Ectodermal cell (in vitro differentiated cells): ENCODE data around the gene STARD4.

Experiments used
- H3K27ac ChIP-seq: 2 replicates; pipeline ENCODE4 v1.7.0; 2013; ENCODE audit warnings: mild to moderate bottlenecking, low read depth, low read length; ENCODE audit not compliant: insufficient read depth, poor library complexity, severe bottlenecking
- H3K27me3 ChIP-seq: 2 replicates; pipeline ENCODE4 v1.7.0; 2013; ENCODE audit warnings: mild to moderate bottlenecking, low read length; ENCODE audit not compliant: insufficient read depth, control insufficient read depth, poor library complexity, severe bottlenecking
- H3K36me3 ChIP-seq: one replicate; pipeline ENCODE4 v1.7.0; 2013; ENCODE audit warnings: low read length; ENCODE audit not compliant: control insufficient read depth, insufficient read depth
- H3K4me1 ChIP-seq: one replicate; pipeline ENCODE4 v1.7.0; 2013; ENCODE audit warnings: low read length; ENCODE audit not compliant: control insufficient read depth, insufficient read depth
- H3K4me3 ChIP-seq: 2 replicates; pipeline ENCODE4 v1.7.0; 2013; ENCODE audit warnings: low read depth, low read length, control low read depth; ENCODE audit not compliant: insufficient read depth
- H3K9me3 ChIP-seq: 2 replicates; pipeline ENCODE4 v1.7.0; 2013; ENCODE audit warnings: mild to moderate bottlenecking, low read length, moderate library complexity; ENCODE audit not compliant: control insufficient read depth
- WGBS, 2 experiments: methylation state at CpG; one replicate each; pipeline ENCODE4 v1.1.7; 2013; ENCODE audit warnings: missing lambda C conversion rate in 2 of 2; 5-methylcytosine and 5-hydroxymethylcytosine counted together

The STARD4 gene

DNA sequence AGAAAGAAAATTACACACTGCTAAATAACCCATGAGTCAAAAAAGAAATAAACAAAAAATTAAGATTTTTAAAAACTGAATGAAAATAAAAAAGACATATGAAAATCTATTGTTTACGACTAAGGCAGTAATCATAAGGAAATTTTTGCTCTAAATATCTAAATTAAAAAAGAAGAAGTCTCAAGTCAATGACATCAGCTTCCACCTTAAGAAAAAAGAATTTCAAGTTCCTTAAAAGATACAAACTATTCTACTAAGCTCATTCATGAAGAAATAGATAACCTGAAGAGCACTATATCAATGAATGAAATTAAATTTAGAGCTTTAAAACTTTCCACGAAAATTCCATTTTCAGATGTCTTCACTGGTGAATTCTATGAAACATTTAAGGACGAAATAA is 15.7 kb upstream of the STARD4 start:
- Histone ChIP-seq H3K4me3 (no peak overlapping the region), H3K9me3 (no peaks in the 10 kb centered on the region), H3K36me3 (no peaks in the 10 kb centered on the region), H3K27me3 (no peaks in the 10 kb centered on the region), H3K4me1 (peaks cover 4% of the 10 kb centered on the region), H3K27ac (no peak overlapping the region)
- WGBS, 2 experiments: 88 to 92% methylated on average over 2 of the region's 3 CpGs

DNA sequence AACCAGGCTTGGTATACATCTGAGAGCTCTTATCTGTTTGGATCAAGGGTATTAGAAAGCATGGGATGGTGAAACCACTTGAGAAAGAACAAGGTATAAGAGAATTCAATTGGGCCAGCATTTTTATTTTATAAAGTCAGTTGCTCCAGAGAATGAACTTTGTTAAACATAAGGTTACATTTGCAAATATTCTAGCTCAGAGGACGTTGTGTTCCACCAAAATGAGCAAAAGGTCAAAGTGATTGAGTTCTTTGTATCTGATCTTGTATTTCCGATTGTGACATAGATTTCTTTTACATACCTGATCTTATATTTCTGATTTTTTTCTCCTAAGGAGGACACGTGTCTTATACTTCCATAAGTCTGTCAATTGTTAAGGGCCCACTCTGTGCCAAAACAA is 8.6 kb upstream of the STARD4 start:
- no peaks in the 10 kb centered on the region for H3K4me1 ChIP-seq
- no peak overlapping the region for H3K4me3 ChIP-seq
- 90 to 91% methylated on average over 2 to 3 of the region's 3 CpGs for WGBS, 2 experiments
- H3K27ac ChIP-seq: no peak overlapping the region
- H3K27me3 ChIP-seq: no peaks in the 10 kb centered on the region
- H3K9me3 ChIP-seq: no peaks in the 10 kb centered on the region
- no peaks in the 10 kb centered on the region for H3K36me3 ChIP-seq

DNA sequence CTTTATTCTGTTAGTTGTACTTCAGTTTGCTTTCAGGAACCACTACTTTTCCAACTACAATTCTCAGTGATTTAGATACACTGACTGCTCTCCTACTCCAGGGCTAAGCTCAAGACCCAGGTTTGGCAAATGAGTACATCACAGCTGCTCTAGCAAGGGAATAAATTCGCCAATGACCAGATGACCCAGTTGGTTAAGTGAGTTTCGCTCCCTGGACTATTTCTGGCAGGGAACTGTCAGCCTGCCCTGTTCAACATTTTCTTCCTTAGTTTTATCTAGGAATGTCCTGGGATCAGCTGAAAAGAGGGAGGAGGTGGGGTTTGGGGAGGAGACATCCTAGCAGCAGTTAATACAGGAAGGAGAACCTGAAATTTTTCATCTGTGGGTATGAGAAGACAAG is 6.4 kb upstream of the STARD4 start:
- 90 to 94% methylated on average over 2 of the region's 2 CpGs for WGBS, 2 experiments
- no peaks in the 10 kb centered on the region for H3K9me3 ChIP-seq
- no peaks in the 10 kb centered on the region for H3K27me3 ChIP-seq
- no peak overlapping the region for H3K27ac ChIP-seq
- peaks cover under 1% of the 10 kb centered on the region for H3K4me1 ChIP-seq
- H3K36me3 ChIP-seq: no peaks in the 10 kb centered on the region
- no peak overlapping the region for H3K4me3 ChIP-seq

DNA sequence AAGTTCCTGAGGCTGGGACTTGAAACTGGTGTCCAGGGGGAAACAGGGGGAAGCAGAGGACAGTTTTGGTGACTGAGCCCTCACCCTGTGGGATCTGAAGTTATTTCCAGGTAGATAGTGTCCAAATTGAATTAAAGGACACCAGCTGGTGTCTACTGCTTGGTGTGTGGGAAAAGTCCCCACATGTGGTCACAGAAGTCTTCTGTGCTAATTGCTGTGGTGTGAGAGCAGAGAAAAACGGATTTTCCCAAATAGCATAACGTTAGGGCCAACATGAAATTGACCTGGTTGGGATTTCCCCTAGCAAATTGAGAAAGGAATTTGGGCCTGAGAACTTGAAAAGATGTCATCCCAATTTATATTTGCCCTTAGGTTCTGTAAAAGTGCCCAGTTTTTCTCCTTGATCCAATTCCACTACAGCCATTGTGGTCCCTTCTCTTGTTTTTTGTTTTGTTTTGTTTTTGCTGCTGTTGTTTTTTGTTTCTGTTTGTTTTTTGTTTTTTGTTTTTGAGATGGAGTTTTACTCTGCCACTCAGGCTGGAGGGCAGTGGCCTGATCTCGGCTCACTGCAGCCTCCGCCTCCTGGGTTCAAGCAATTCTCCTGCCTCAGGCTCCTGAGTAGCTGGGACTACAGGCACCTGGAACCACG is 5.6 kb upstream of the STARD4 start:
- Histone ChIP-seq H3K4me1 (peaks cover 3% of the 10 kb centered on the region), H3K36me3 (no peaks in the 10 kb centered on the region), H3K9me3 (no peaks in the 10 kb centered on the region), H3K4me3 (no peak overlapping the region), H3K27me3 (no peaks in the 10 kb centered on the region), H3K27ac (no peak overlapping the region)
- 89 to 91% methylated on average over 5 of the region's 5 CpGs for WGBS, 2 experiments

DNA sequence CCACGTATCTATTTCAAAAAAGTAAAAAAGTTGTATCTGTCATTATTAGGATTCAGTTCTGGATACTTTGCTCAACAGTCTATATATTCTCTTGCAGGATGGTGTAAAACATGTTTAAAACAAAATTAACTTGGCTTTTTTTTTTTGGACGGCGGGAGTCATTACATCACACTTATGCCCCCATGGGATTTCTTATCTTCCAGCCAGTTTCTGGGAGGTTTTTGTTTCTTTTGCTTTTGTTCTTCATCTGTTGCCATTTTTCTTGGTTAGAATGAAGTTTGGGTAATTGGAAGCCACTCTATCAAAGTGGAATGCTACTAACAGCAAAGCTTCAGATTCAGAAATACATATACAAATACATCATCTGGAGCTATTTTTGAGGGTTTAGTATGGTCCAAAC is 1.8 kb upstream of the STARD4 start:
- Histone ChIP-seq H3K36me3 (no peaks in the 10 kb centered on the region), H3K4me3 (no peak overlapping the region), H3K27ac (no peak overlapping the region), H3K27me3 (no peaks in the 10 kb centered on the region), H3K9me3 (no peaks in the 10 kb centered on the region), H3K4me1 (peaks cover 10% of the 10 kb centered on the region)
- 90% methylated on average over 2 to 3 of the region's 3 CpGs for WGBS, 2 experiments

DNA sequence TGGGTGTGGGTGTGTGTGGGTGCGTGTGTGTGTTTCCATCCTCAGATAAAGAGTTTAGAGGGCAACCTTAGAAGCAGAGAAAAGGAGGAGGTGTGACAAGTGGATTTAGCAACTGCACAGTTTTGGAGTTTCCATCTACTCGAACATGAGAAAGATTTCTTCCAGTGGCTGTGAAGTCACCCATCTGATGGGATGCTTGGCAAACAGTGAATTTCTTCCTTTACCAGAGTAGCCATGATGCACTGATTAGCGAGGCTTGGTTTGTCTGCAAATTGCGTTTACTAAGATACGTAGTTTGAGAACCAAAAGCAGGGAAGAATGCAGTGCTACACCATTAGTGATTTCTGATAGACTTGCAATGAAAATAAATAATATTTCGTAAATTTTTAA is 791 bp upstream of the STARD4 start:
- peaks cover 10% of the 10 kb centered on the region for H3K4me1 ChIP-seq
- H3K4me3 ChIP-seq: peak overlapping the region; percentile 90
- H3K36me3 ChIP-seq: no peaks in the 10 kb centered on the region
- no peaks in the 10 kb centered on the region for H3K9me3 ChIP-seq
- WGBS, 2 experiments: 52 to 62% methylated on average over 5 to 6 of the region's 6 CpGs
- H3K27ac ChIP-seq: peak overlapping the region; percentile 79
- H3K27me3 ChIP-seq: no peaks in the 10 kb centered on the region

DNA sequence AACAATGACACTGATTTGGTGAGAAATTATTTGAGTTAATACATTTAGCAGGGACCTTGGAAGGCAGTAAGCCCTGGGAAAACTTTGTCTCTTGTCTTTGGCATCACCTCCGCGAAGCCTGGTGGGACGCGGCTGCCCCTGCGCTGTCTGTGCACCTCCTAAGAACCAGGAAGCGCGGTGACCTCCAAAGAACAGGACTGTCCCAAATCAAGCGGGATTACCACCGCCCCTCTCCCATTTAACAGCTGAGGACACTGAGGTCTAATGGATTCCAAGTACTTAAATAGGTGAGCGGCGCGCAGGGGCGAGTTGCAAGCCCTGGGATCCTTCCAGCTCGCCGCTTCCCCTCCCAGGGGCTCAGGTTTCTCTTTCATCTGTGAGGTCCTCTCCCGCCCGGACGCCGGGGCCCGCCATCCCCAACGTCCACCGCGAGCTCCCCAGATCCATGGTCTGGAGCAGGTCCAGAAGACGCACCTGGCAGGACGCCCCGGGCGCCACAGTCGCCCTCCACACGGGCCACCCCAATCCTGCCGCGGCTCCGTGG is 432 bp downstream of the STARD4 start:
- Histone ChIP-seq H3K4me3 (peak overlapping the region; percentile 90), H3K9me3 (no peaks in the 10 kb centered on the region), H3K4me1 (peaks cover 10% of the 10 kb centered on the region), H3K27ac (peak overlapping the region; percentile 82), H3K36me3 (no peaks in the 10 kb centered on the region), H3K27me3 (no peaks in the 10 kb centered on the region)
- 0% methylated on average over 32 of the region's 32 CpGs for WGBS, 2 experiments

DNA sequence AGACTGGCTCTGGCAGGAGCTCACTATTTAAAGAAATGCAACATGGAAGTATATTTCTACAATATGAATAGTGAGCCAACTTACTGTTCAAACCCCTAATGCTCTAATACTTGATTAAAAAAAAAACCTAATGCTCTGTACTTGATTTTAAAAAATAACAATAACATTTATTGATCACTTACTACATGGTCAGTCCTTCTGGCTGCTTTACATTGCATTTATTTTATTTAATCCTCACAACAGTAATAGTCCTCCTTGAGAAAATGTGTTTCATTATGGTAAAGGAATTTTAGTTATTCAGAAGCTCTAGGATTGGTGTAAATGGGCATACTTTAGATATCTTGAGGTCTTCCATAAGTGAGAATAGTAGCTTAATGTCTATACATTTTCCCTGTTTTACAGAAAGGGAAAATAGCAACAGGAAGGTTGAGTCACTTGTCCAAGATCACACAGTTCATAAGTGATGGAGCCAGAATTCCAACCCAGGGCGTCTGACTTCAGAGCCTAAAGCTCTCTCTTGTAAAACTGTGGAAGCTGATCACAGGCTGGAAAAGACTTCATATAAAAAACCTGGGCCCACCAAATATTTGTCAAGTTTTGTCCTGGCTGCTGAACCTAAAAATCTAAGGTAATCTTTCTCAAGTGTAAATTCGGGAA is 1.0 kb downstream of the STARD4 start:
- 2% methylated on average over 2 of the region's 2 CpGs for WGBS, 2 experiments
- Histone ChIP-seq H3K4me1 (peaks cover 10% of the 10 kb centered on the region), H3K36me3 (no peaks in the 10 kb centered on the region), H3K27ac (no peak overlapping the region), H3K4me3 (peak overlapping the region; percentile 90), H3K9me3 (no peaks in the 10 kb centered on the region), H3K27me3 (no peaks in the 10 kb centered on the region)

DNA sequence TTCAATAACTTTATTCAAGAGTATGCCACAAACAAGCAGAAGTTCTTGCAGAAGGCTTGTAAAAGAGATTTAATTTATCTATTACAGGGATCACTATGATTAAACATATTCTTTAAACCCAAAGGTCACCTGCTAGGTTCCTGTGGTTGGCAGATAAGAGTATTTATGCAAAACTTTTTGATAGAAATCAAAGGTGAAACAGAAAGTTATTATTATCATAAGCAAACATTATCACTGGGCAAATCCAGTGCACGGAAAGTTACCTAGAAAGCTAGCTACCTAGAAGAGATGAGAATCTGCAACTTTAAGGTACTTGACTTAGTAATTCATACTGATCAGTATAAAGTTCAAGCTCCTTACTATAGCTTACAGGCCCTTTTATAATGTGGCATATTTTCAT is 3.2 kb downstream of the STARD4 start:
- Histone ChIP-seq H3K27ac (no peak overlapping the region), H3K36me3 (peaks cover 4% of the 10 kb centered on the region), H3K27me3 (no peaks in the 10 kb centered on the region), H3K9me3 (no peaks in the 10 kb centered on the region), H3K4me3 (no peak overlapping the region), H3K4me1 (peaks cover 10% of the 10 kb centered on the region)
- 95 to 100% methylated on average over 1 of the region's 1 CpG for WGBS, 2 experiments

DNA sequence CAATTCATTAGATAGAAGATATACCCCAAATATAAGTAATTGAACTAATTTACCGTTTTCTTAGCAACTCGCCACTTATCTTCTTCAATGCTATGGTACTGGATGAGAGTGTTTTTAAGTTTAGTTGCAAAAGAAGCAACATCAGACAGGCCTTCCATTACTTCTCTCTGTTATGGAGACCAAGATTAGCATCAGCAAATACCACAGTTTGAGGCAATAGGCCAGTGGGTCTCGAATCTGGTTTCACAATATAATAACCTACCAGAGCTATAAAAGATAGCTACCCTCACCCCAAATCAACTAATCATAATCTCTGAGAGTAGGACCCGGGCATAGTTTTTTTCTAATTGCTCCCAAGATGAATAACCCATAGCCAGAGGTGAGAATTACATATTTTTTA is 5.1 kb downstream of the STARD4 start:
- Histone ChIP-seq H3K27ac (no peak overlapping the region), H3K4me1 (peaks cover 7% of the 10 kb centered on the region), H3K4me3 (no peak overlapping the region), H3K27me3 (no peaks in the 10 kb centered on the region), H3K36me3 (peaks cover 4% of the 10 kb centered on the region), H3K9me3 (no peaks in the 10 kb centered on the region)
- 91 to 96% methylated on average over 1 to 4 of the region's 4 CpGs for WGBS, 2 experiments
